Peyer's patch (tissue), 4 donors: ENCODE results near the gene MOCS3.

Experiments
- POLR2A ChIP-seq, 2 donors: fragments of 450-650 bp; IDR thresholded peaks; one replicate each; pipeline ENCODE4 v1.5.1; 2017; ENCODE audit warnings: antibody characterized with exemption in 2 of 2, mild to moderate bottlenecking in 2 of 2, moderate library complexity in 2 of 2
- TF ChIP-seq, protein P1 (sequence below), 6 experiments: fragments of 450-650 bp in 4 of 6; fragments of 200-600 bp in 2 of 6; sonication (generic) in 1 of 6; IDR thresholded peaks; one replicate each; pipeline ENCODE4 v1.5.1; 2017 to 2019; ENCODE audit warnings: antibody characterized with exemption in 6 of 6, mild to moderate bottlenecking in 3 of 6, moderate library complexity in 1 of 6

DNA sequence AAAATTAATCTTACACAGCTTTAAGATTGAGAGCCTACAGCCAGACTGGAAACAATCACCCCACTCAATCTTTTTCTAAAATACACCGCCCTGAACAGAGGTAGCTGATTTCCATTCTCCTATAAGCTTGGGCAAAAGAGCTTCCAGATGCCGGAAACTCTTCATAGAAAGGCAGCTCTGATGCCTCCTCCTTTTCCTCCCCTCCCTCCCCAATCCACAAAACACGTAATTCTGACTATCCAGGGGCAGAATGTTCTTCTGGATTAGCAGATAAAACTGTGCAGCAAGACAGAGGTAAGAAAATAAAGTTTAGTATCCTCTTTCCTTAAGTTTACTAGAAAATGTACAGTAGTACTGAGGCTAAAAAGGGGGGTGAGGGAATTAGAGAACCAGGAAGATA is 43.2 kb upstream of the MOCS3 start:
- TF ChIP-seq POLR2A (IDR thresholded peaks at IDR 0.05), result no peak
- TF ChIP-seq, protein P1, sequence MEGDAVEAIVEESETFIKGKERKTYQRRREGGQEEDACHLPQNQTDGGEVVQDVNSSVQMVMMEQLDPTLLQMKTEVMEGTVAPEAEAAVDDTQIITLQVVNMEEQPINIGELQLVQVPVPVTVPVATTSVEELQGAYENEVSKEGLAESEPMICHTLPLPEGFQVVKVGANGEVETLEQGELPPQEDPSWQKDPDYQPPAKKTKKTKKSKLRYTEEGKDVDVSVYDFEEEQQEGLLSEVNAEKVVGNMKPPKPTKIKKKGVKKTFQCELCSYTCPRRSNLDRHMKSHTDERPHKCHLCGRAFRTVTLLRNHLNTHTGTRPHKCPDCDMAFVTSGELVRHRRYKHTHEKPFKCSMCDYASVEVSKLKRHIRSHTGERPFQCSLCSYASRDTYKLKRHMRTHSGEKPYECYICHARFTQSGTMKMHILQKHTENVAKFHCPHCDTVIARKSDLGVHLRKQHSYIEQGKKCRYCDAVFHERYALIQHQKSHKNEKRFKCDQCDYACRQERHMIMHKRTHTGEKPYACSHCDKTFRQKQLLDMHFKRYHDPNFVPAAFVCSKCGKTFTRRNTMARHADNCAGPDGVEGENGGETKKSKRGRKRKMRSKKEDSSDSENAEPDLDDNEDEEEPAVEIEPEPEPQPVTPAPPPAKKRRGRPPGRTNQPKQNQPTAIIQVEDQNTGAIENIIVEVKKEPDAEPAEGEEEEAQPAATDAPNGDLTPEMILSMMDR (IDR thresholded peaks at IDR 0.05), result no peak
